ENCODE measurements around the gene MSI2.

The MSI2 gene

DNA sequence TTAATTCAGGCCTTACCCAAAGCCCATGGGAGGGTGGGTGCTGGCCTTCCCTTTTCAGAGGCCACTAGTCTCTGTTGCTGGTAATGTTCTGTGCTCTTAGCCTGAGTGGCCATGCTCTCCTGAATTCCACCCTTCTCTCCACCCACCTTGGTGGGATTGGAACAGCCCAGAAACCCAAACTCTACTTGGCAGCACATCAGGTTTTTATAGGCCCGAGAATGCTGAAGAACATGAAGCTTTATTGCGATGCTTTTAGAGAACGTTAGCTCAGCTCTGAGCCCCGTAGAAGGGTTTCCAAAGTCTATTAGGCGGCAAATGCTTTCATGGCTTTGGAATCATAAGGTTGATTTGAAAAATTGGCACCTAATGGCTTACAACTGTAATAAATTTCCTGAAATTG is 209.3 kb downstream of the MSI2 start:
- no peak for DNase-seq

DNA sequence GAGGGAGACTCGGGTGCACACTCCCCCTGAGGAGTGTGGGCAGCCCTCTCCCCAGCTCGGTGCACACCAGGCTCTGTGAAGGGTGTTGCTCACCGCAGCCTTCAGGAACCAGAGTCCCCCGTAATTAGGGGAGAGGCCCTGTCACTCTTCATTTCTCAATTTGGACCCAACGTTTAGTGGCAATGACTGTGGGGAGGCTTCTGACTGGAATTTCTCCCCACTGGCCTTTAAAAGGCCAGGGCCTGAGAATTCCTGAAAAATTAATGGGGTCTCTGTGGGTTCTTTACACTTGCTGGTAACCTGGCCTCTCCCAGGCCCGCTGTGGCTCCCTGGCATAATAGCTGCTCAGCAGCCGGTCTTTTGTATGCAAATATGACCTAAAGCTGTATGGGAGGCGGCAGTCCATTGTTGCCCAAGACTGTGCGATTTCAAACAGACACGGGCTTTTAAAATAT is 209.7 kb downstream of the MSI2 start:
- DNase-seq = no peak

- no peak for DNase-seq
Measured at GRCh38 chr17:57466521-57466920, 210.2 kb downstream of the MSI2 start.

GRCh38 chr17:57467226-57467625 is 210.9 kb downstream of the MSI2 start:
- DNase-seq = no peak

GRCh38 chr17:57467801-57468200 is 211.5 kb downstream of the MSI2 start:
- DNase-seq = no peak

DNA sequence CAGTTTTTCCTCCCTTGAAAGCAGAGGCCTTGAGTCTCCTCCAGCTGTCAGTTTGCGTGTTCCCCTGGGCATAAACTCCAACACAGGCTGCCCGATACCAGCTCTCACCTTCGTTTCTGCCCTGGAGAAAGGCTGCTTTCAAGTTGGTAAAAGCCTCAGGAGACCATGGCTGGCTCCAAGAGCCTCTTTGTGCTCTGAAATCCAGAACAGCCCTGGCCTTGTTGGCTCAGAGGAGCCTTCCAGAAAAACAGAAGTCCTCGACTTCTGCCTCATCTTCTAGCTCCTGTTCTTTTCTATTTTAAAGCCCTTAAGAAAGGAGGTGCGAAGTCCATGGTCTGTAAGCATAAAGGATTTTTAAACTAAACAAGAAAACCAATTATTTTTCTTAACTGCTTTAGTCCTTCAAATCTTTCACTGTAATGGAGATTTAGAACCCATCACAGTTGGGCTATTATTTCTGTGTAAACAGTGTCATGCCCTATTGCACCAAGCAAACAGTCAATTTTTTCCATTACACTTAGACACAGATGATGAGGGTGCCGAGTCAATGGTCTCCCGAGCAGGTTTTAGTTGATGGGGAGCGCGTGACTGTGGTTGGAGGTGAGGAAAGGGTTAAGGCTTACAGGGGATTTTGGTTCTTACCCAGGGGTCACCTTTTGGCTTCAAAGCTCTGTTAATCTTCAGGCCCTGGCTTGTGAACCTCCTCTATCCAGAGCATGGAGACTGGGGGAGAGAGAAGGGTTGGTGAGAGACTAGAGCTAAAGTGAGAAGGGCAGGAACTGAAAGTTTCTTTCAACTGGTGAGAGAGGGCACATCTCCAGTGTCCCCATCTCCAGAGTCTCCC is 212.8 kb downstream of the MSI2 start:
- peak; percentile 55 for DNase-seq

- DNase-seq = no peak
Measured at GRCh38 chr17:57470906-57471305, 214.6 kb downstream of the MSI2 start.

DNA sequence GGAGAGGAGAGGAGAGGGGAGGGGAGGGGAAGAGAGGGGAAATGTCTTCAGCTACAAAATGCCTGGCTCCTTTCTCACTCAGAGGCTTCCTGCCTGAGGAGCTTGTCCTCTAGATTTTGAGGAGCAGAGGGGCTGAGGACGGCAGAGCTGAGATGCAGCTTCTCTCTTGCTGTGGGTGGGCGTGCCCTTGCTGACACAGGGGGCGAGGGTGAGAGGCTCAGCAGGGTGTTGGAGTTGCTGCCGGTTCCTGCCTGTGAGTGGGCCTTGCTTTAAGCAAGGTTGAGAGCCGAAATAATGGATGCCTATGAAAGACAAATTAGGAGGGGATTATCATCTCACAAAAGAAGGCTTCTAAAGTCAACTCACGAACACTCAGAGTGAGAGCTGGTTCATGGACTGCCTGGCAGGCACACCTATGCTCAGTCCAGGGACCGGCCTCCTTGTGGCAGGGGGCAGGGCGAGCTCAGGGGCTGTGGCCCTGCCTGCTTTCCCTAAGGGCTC is 215.6 kb downstream of the MSI2 start:
- peak; percentile 25 for DNase-seq

- no peak for DNase-seq
Measured at GRCh38 chr17:57475796-57476195, 219.5 kb downstream of the MSI2 start.

DNA sequence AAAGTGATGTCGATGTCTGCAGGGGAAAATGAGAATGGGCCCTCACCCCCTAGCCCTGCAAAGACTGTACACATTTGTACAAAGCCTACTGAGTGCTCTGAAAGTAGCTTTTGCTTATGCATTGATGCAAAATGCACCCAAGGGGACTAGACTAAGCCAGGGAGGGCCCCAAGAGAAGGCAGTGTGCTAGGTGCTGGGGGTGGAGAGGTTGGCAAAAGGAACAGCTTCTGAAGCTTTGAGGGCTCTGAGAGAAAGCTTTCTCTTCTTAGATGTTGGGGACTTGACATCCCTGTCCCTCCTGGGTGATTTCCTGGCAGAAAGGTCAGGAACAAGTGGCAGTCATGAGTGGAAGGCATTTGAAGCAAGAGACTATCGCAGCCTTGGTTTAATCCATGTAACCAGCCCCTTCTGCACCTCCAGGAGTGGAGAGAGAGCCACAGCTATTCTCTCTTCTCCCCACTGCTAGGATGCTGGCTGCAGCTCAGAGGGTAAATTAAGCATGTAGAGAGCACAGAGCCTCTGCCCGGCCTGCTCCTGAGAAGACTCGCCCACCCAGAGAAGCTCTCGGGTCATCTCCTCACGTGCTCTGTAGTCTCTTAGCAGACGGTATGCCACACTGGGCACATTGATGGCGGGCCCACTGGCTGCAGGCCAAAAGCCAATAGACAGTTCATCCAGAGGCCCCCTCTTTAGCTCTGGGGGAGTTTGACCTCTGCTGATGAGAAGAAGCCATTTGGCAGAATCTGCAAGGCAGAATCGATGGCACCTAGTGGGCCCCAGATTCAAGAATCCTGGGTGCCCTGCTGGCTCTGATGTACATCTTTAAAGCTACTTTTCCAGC is 221.4 kb downstream of the MSI2 start:
- no peak for DNase-seq

DNA sequence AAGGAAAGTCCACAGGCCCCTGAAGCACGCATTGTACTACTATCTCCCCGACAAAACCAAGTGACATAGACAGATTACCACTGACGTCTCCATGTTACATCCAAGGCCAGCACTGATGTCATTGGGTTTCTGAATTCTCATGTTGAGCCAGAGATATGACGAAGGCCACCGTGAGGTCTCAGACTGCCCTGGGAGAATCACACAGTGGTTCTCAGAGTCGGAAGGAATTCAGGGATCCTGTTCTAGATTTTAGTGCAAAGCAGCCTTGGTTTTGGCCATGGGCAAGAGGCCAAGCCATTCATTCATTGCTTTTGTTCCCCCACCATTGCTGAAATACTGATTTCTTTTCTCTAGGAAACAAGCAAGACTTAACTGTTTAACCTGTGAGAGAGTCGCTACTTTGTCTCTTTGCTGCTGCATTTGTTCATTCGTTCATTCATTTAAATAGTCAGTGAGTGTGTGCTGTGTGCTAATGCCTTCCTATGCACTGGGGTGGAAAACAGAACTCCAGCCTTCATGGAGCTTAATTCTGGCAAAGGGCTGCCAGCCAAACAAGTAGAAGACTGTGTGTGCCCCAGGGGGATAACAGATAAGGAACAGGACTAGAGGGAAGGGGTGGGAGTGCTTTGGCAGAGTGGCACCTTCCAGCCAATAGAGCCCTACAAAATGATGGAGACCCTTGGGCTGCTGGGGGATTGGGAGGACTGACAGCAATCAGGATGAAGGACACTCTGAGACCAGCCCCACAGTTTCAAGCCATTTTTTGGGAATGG is 222.3 kb downstream of the MSI2 start:
- no peak for DNase-seq

- no peak for DNase-seq
Measured at GRCh38 chr17:57480438-57481196, 224.3 kb downstream of the MSI2 start.

- no peak for DNase-seq
Measured at GRCh38 chr17:57481910-57482391, 225.6 kb downstream of the MSI2 start.

DNA sequence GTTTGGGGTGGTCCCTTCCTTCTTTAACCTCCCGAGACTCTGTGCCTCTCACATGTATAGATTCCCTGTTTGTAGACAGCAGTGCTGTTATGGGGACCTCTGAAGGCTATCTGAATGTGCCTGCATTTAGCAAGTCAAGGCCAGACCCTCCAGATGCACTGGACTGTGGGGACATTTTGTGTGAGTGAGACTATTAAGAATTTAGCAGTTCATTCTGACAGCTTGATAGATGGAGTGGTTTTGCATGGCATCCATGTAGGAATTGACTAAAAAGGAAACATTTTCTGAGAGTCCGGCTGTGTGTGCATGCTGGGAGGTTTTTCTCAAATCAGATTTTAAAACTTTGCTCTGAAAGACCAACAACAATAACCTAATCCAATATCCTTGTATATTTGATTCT is 226.3 kb downstream of the MSI2 start:
- DNase-seq = no peak

DNA sequence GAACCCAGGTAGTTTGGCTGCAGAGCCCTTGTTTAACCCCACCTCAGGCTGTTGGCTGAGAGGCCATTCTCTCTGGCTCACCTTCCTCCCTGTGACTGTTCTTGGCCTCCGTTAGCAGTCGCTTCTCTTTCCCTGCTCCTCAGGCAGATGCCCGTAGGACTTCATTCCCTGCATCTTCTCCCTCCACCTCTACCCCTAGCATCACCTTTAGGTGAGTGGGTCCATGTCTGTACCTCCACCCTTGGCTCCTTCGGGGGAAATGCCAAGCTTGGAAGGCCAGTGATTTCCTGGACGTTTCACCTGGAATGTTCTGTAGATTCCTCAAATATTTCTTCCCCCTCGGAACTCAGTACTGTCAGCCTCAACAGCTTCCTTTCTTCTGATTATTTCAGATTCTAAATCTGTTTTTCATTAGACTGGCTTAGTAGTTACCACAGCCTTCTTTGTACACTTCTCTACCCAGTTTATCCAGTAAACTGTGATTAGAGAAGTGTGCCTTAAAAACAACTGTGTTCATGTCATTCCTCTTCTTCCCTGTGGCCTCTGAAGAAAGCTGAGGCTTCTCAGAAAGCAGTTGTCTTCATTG is 227.9 kb downstream of the MSI2 start:
- no peak for DNase-seq

DNA sequence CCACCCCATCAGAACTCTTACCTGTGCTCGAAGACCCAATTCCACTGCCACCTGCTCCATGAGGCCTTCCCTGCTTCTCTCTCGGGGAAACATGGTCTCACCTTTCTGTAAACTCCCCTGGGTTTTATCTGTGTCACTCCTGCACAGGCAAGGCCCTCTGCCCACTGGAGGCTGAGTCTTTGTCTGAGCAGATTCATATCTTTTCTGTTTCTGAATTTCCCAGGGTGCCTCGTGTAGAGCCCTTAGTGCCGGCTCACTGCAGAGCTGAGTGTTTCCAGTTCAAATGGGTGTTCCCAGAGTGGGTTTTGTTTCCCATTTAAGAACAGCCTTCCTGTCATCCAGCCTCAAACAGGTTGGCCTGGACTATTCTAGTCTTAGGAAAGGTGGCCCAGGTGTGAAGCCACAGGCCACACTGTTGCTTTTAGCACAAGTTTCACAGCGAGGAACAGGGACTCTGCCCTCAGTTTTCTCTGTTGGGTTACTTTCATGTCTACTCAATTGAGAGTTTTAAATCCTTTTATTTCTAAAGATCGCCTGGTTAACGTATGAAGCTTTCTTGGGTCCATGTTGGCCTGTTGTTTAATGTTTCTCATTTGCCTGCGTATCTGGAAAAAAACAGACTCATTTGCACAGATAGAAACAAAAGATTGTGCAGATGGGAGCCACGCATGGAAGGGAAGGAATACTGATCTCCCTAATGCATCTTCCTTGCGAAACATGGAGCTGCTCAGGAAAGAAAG is 228.7 kb downstream of the MSI2 start:
- DNase-seq = peak; percentile 83

GRCh38 chr17:57485566-57485865 is 229.2 kb downstream of the MSI2 start:
- no peak for DNase-seq

- no peak for DNase-seq
Measured at GRCh38 chr17:57485916-57486881, 229.9 kb downstream of the MSI2 start.

GRCh38 chr17:57486882-57487301 is 230.6 kb downstream of the MSI2 start:
- no peak for DNase-seq

DNA sequence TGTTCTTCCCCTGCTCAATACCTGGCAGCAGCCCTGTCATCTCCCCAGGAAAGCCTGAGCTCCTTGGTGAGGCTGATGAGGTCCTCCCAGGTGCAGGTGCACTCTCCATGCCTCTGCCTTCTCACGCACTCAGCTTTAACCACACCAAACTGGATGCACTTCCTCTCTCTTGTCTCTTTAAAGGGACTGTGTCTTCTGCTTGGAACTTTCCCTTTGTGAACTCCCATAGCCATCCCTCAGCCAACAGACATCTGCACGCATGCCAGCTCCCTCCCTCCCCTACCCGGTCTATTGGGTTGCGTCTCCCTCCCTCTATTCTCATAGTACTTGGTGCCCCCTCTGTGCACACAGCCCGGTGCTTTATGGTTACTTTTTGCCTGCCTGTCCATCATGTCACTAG is 231.2 kb downstream of the MSI2 start:
- no peak for DNase-seq

All from NCI-H345 (cell line).